Measurements from ENCODE around the gene FAM111A. TPM values are rescaled to one million over a fixed set of nuclear protein-coding genes. Genes with fewer than 3 reads are reported as not detected.

The FAM111A gene
- total RNA-seq, 1 experiment from 2014 or later = 20.1 TPM

DNA sequence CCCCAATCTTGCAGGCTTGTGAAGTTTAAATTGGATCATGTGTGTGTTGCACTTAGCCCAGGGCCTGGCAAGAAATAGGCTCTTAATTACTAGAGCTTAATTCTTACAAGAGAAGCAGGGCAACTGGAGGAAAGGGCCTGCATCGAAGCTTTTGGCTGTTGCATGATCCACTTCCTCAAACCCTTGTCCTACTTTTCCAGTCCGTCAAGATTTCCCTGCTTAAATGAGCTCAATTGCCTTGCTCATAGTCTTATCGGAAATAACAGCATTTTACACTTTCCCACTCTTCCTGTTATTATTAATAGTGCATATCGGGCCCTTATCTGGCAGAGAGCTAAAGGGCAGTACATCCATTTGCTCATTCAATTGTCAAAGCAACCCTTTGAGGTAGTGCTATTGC, 47.3 kb downstream of the FAM111A start:
- Histone ChIP-seq H3K79me1 (ENCODE audit: insufficient read depth, low read depth, low read length, poor library complexity, severe bottlenecking) (peaks cover 3% of the 10 kb centered on the region), H3K23ac (ENCODE audit: insufficient read length, low read depth, low read length) (no peak overlapping the region)

More for the DNA sequence above, 47.3 kb downstream of the FAM111A start:
- no peaks in the 10 kb centered on the region for H3K23me2 ChIP-seq (ENCODE audit: insufficient read length, low read depth, low read length, poor library complexity, severe bottlenecking)
- H3K4me2 ChIP-seq (ENCODE audit: insufficient read depth, insufficient read length, low read length) = no peak overlapping the region
- no peak overlapping the region for H2BK12ac ChIP-seq (ENCODE audit: insufficient read length, low read depth, low read length)
- H4K8ac ChIP-seq (replicated peaks; ENCODE audit: insufficient read length, low read depth, low read length) = no peak overlapping the region
- Mint-ChIP-seq H3K27ac (no peak overlapping the region), H3K9me3 (no peaks in the 10 kb centered on the region), H3K4me1 (peaks cover 9 to 11% of the 10 kb centered on the region in 2 experiments; a peak in 3 of 4 replicates), H3K36me3 (ENCODE audit: insufficient read depth in 1 of 3, low read depth in 3 of 3) (peaks cover 20 to 62% (median 39%) of the 10 kb centered on the region in 3 experiments; a peak in 6 of 7 replicates), H3K4me3 (no peak overlapping the region), H3K27me3 (ENCODE audit: low read depth) (no peaks in the 10 kb centered on the region; the same call in 1 of the 2 replicates)
- H2BK120ac ChIP-seq (ENCODE audit: low read depth, low read length, poor library complexity, severe bottlenecking) = no peak overlapping the region
- H3K79me2 ChIP-seq (ENCODE audit: insufficient read depth, low read length) = no peaks in the 10 kb centered on the region
- no peak for TF ChIP-seq CTCF (conservative IDR thresholded peaks at IDR 0.05)
- no peak overlapping the region for H3K9ac ChIP-seq (ENCODE audit: extremely low read depth, insufficient read length, low read length)
- no peak overlapping the region for H3T11ph ChIP-seq (ENCODE audit: low read length)
- no peak overlapping the region for H2AK5ac ChIP-seq (ENCODE audit: insufficient read length, low read length)
- H2BK15ac ChIP-seq (ENCODE audit: low read depth, low read length) = no peak overlapping the region
- H2BK5ac ChIP-seq (ENCODE audit: insufficient read length, low read length) = no peak overlapping the region
- H3K14ac ChIP-seq (ENCODE audit: insufficient read depth, low read length) = no peak overlapping the region
- no peak overlapping the region for H3K18ac ChIP-seq (ENCODE audit: insufficient read length, low read depth, low read length)
- no peak overlapping the region for H3K4ac ChIP-seq (ENCODE audit: low read depth, low read length)
- no peaks in the 10 kb centered on the region for H4K20me1 ChIP-seq (ENCODE audit: control insufficient read depth, insufficient read depth, insufficient read length)
- no peak for DNase-seq
- H3K4me1 ChIP-seq (ENCODE audit: insufficient read depth, low read length) = no peaks in the 10 kb centered on the region; the same call in 1 of the 2 replicates
- WGBS (ENCODE audit: extremely low coverage, insufficient read length, low lambda C conversion rate) = no CpG with 5 or more reads among the region's 4 CpGs
- H3K56ac ChIP-seq (ENCODE audit: insufficient read length, low read depth, low read length) = no peak overlapping the region
- H4K91ac ChIP-seq (ENCODE audit: insufficient read length, low read depth, low read length) = no peak overlapping the region
- H4K5ac ChIP-seq (ENCODE audit: insufficient read length, low read depth, low read length) = no peak overlapping the region
- no peak overlapping the region for H2AFZ ChIP-seq (ENCODE audit: low read length)
- H2BK20ac ChIP-seq (ENCODE audit: low read depth, low read length, poor library complexity, severe bottlenecking) = no peak overlapping the region
- no peaks in the 10 kb centered on the region for H3K27me3 ChIP-seq (ENCODE audit: insufficient read depth, low read length)
- no peak overlapping the region for H3K27ac ChIP-seq (ENCODE audit: insufficient read length, low read depth, low read length)
- no peaks in the 10 kb centered on the region for H3K9me3 ChIP-seq (ENCODE audit: control insufficient read depth, low read depth, low read length)
